NCI-H1436 (cell line): ENCODE data around the gene TES.
A peak's percentile ranks its signal among the peaks of the same experiment; 100 is the strongest.
"Not testable (repeated sequence)": the region's sequence is repeated elsewhere in the genome, so short reads cannot be mapped to it uniquely, and the experiment has no call there.

Source experiments
- DNase-seq: peaks from one replicate; lab custom pipeline; 2025; lab: John Stamatoyannopoulos, UW

TES gene

GRCh38 chr7:116244803-116245202 lies 34.5 kb downstream of the TES start:
- DNase-seq, result not testable (repeated sequence)

GRCh38 chr7:116246357-116246756 lies 36.0 kb downstream of the TES start:
- DNase-seq, result no peak

- DNase-seq, result no peak
Observed at GRCh38 chr7:116249969-116250553, 39.7 kb downstream of the TES start.

GRCh38 chr7:116251675-116252074 lies 41.3 kb downstream of the TES start:
- no peak for DNase-seq

- no peak for DNase-seq
Observed at GRCh38 chr7:116252249-116252648, 41.9 kb downstream of the TES start.

GRCh38 chr7:116257156-116257555 lies 46.8 kb downstream of the TES start:
- no peak for DNase-seq

- peak; percentile 1 for DNase-seq
Observed at GRCh38 chr7:116258734-116259133, 48.4 kb downstream of the TES start.

GRCh38 chr7:116259156-116259870 lies 49.0 kb downstream of the TES start:
- DNase-seq, result no peak

- no peak for DNase-seq
Observed at GRCh38 chr7:116259871-116260440, 49.6 kb downstream of the TES start.

GRCh38 chr7:116261904-116262303 lies 51.6 kb downstream of the TES start:
- DNase-seq, result no peak

- no peak for DNase-seq
Observed at GRCh38 chr7:116265881-116266280, 55.5 kb downstream of the TES start.

GRCh38 chr7:116269466-116269865 lies 59.1 kb downstream of the TES start:
- no peak for DNase-seq

- DNase-seq, result no peak
Observed at GRCh38 chr7:116271161-116271913, 61.0 kb downstream of the TES start.

GRCh38 chr7:116271963-116272886 lies 61.9 kb downstream of the TES start:
- DNase-seq, result no peak

GRCh38 chr7:116273283-116273917 lies 63.1 kb downstream of the TES start:
- DNase-seq, result no peak

GRCh38 chr7:116273918-116274301 lies 63.6 kb downstream of the TES start:
- no peak for DNase-seq

GRCh38 chr7:116277070-116277469 lies 66.7 kb downstream of the TES start:
- no peak for DNase-seq

- no peak for DNase-seq
Observed at GRCh38 chr7:116279217-116279616, 68.9 kb downstream of the TES start.

- no peak for DNase-seq
Observed at GRCh38 chr7:116280803-116281202, 70.5 kb downstream of the TES start.

GRCh38 chr7:116283595-116284204 lies 73.4 kb downstream of the TES start:
- DNase-seq, result no peak

GRCh38 chr7:116284390-116284789 lies 74.1 kb downstream of the TES start:
- DNase-seq, result no peak
